ENCODE results near the gene KRTAP29-1. TPM values are rescaled to one million over a fixed set of nuclear protein-coding genes. Genes with fewer than 3 reads are reported as not detected.
"Not testable (repeated sequence)": the region's sequence is repeated elsewhere in the genome, so short reads cannot be mapped to it uniquely, and the experiment has no call there.

KRTAP29-1 gene
- polyA plus RNA-seq, 1 donor = not detected

- no CpG with 5 or more reads among the region's 2 CpGs for WGBS (ENCODE audit: insufficient coverage, low lambda C conversion rate)
- H3K27me3 ChIP-seq (ENCODE audit: control insufficient read depth, insufficient read depth, low read length) = peaks cover 7% of the 10 kb centered on the region
- no peak for DNase-seq
These were observed 37.6 kb downstream of the KRTAP29-1 start, which contains the start of gene KRTAP9-6 for GRCh38 chr17:41265078-41265477. KRTAP9-6 (plus strand) TSS chr17:41265378; CDS start chr17:41265378, 0 bp downstream.

DNA sequence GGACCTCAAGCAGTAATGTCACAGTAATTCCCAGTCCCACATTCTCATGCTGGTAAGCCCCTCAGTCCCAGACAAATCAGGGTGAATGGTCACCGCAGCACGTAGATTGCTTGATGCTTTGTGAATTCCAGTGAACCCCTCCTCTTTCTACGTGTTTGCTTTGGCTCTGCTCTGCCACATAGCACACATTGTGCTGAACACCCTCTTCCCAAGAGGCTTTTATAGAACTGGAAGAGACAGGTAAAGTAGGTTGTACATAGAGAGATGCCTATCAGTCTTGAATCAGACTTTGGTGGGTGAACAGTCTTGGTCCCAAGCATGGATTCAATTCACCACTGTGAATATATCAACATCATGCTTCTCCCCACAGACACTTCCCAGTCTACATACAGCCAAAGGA lies 38.1 kb downstream of the KRTAP29-1 start:
- WGBS (ENCODE audit: insufficient coverage, low lambda C conversion rate) = no CpG with 5 or more reads among the region's 3 CpGs
- Histone ChIP-seq H3K36me3 (ENCODE audit: control insufficient read depth, insufficient read depth, low read length) (no peaks in the 10 kb centered on the region), H3K9me3 (ENCODE audit: control insufficient read depth, low read depth, low read length) (no peaks in the 10 kb centered on the region), H3K27me3 (ENCODE audit: control insufficient read depth, insufficient read depth, low read length) (peaks cover 7% of the 10 kb centered on the region), H3K4me1 (ENCODE audit: control insufficient read depth, insufficient read depth, low read length) (no peaks in the 10 kb centered on the region), H3K27ac (ENCODE audit: low read length) (no peak overlapping the region), H3K4me3 (ENCODE audit: low read length) (no peak overlapping the region)
- no peak for DNase-seq

More at GRCh38 chr17:41265078-41265477, 37.6 kb downstream of the KRTAP29-1 start, which contains the start of gene KRTAP9-6:
- Histone ChIP-seq H3K9me3 (ENCODE audit: control insufficient read depth, low read depth, low read length) (no peaks in the 10 kb centered on the region), H3K36me3 (ENCODE audit: control insufficient read depth, insufficient read depth, low read length) (no peaks in the 10 kb centered on the region), H3K27ac (ENCODE audit: low read length) (no peak within 1 kb of the TSS), H3K4me3 (ENCODE audit: low read length) (no peak within 1 kb of the TSS), H3K4me1 (ENCODE audit: control insufficient read depth, insufficient read depth, low read length) (no peaks in the 10 kb centered on the region)

GRCh38 chr17:41263212-41263611 lies 39.4 kb downstream of the KRTAP29-1 start:
- DNase-seq = no peak
- Histone ChIP-seq H3K27me3 (ENCODE audit: control insufficient read depth, insufficient read depth, low read length) (peaks cover 7% of the 10 kb centered on the region), H3K4me3 (ENCODE audit: low read length) (no peak overlapping the region), H3K9me3 (ENCODE audit: control insufficient read depth, low read depth, low read length) (no peaks in the 10 kb centered on the region), H3K4me1 (ENCODE audit: control insufficient read depth, insufficient read depth, low read length) (no peaks in the 10 kb centered on the region), H3K36me3 (ENCODE audit: control insufficient read depth, insufficient read depth, low read length) (no peaks in the 10 kb centered on the region), H3K27ac (ENCODE audit: low read length) (no peak overlapping the region)
- WGBS (ENCODE audit: insufficient coverage, low lambda C conversion rate) = no CpG with 5 or more reads among the region's 2 CpGs

GRCh38 chr17:41258406-41258805 lies 44.2 kb downstream of the KRTAP29-1 start:
- H3K9me3 ChIP-seq (ENCODE audit: control insufficient read depth, low read depth, low read length) = no peaks in the 10 kb centered on the region

DNA sequence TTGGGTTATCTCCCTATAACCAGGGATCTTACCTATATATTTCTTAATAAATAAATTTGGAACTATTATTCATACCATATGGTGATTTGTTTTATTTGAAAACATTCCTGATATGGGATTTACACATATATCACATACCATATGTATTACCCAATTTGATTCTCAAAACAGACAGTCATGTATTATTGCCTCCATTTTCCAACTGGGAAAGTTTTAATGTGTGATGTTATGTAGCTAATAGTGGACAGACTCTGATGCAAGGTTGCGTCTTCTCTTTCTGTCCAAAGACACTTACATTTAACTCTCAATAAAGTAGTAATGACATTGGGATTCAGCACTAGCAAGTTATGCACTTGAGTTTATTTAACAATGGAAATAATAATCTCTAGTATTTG lies 46.4 kb downstream of the KRTAP29-1 start:
- no peak for DNase-seq
- Histone ChIP-seq H3K27me3 (ENCODE audit: control insufficient read depth, insufficient read depth, low read length) (peaks cover 15% of the 10 kb centered on the region), H3K4me3 (ENCODE audit: low read length) (no peak overlapping the region), H3K27ac (ENCODE audit: low read length) (no peak overlapping the region), H3K4me1 (ENCODE audit: control insufficient read depth, insufficient read depth, low read length) (no peaks in the 10 kb centered on the region), H3K36me3 (ENCODE audit: control insufficient read depth, insufficient read depth, low read length) (no peaks in the 10 kb centered on the region), H3K9me3 (ENCODE audit: control insufficient read depth, low read depth, low read length) (no peaks in the 10 kb centered on the region)
- WGBS (ENCODE audit: insufficient coverage, low lambda C conversion rate) = no CpG with 5 or more reads among the region's 1 CpG

More at GRCh38 chr17:41258406-41258805, 44.2 kb downstream of the KRTAP29-1 start:
- Histone ChIP-seq H3K4me1 (ENCODE audit: control insufficient read depth, insufficient read depth, low read length) (no peaks in the 10 kb centered on the region), H3K27me3 (ENCODE audit: control insufficient read depth, insufficient read depth, low read length) (peaks cover 11% of the 10 kb centered on the region), H3K36me3 (ENCODE audit: control insufficient read depth, insufficient read depth, low read length) (no peaks in the 10 kb centered on the region), H3K4me3 (ENCODE audit: low read length) (no peak overlapping the region), H3K27ac (ENCODE audit: low read length) (no peak overlapping the region)
- DNase-seq = no peak

- not testable (repeated sequence) for H3K36me3 ChIP-seq (ENCODE audit: control insufficient read depth, insufficient read depth, low read length); H3K4me3 ChIP-seq (ENCODE audit: low read length); H3K9me3 ChIP-seq (ENCODE audit: control insufficient read depth, low read depth, low read length); H3K27ac ChIP-seq (ENCODE audit: low read length); DNase-seq; H3K4me1 ChIP-seq (ENCODE audit: control insufficient read depth, insufficient read depth, low read length)
- WGBS (ENCODE audit: insufficient coverage, low lambda C conversion rate) = no CpG with 5 or more reads among the region's 5 CpGs
- H3K27me3 ChIP-seq (ENCODE audit: control insufficient read depth, insufficient read depth, low read length) = peaks cover 18% of the 10 kb centered on the region
These were observed 47.0 kb downstream of the KRTAP29-1 start, which contains the start of gene KRTAP9-9 for GRCh38 chr17:41255381-41256290. KRTAP9-9 (plus strand) TSS chr17:41255384.

- Histone ChIP-seq H3K27ac (ENCODE audit: low read length) (no peak overlapping the region), H3K4me1 (ENCODE audit: control insufficient read depth, insufficient read depth, low read length) (no peaks in the 10 kb centered on the region), H3K4me3 (ENCODE audit: low read length) (no peak overlapping the region), H3K9me3 (ENCODE audit: control insufficient read depth, low read depth, low read length) (no peaks in the 10 kb centered on the region), H3K36me3 (ENCODE audit: control insufficient read depth, insufficient read depth, low read length) (no peaks in the 10 kb centered on the region), H3K27me3 (ENCODE audit: control insufficient read depth, insufficient read depth, low read length) (peaks cover 18% of the 10 kb centered on the region)
- no peak for DNase-seq
- no CpG with 5 or more reads among the region's 1 CpG for WGBS (ENCODE audit: insufficient coverage, low lambda C conversion rate)
These were observed 47.8 kb downstream of the KRTAP29-1 start for GRCh38 chr17:41254861-41255260.

Other genes starting within 250 kb of the KRTAP29-1 start
- gene KRTAP2-2, start 247.6 kb downstream of the KRTAP29-1 start, polyA plus RNA-seq = not detected
- not detected for gene KRTAP2-3, start 242.7 kb downstream of the KRTAP29-1 start, polyA plus RNA-seq
- not detected for gene KRTAP2-4, start 237.0 kb downstream of the KRTAP29-1 start, polyA plus RNA-seq
- not detected for gene KRTAP4-7, start 218.7 kb downstream of the KRTAP29-1 start, polyA plus RNA-seq
- not detected for gene KRTAP4-8, start 204.7 kb downstream of the KRTAP29-1 start, polyA plus RNA-seq
- gene KRTAP4-16, start 200.6 kb downstream of the KRTAP29-1 start, polyA plus RNA-seq = not detected
- not detected for gene KRTAP4-9, start 197.5 kb downstream of the KRTAP29-1 start, polyA plus RNA-seq
- gene KRTAP4-11, start 184.5 kb downstream of the KRTAP29-1 start, polyA plus RNA-seq = not detected
- not detected for gene KRTAP4-12, start 178.7 kb downstream of the KRTAP29-1 start, polyA plus RNA-seq
- gene KRTAP4-6, start 162.3 kb downstream of the KRTAP29-1 start, polyA plus RNA-seq = not detected
- not detected for gene KRTAP4-5, start 153.0 kb downstream of the KRTAP29-1 start, polyA plus RNA-seq
- not detected for gene KRTAP4-4, start 142.1 kb downstream of the KRTAP29-1 start, polyA plus RNA-seq
- gene KRTAP4-3, start 134.6 kb downstream of the KRTAP29-1 start, polyA plus RNA-seq = not detected
- not detected for gene KRTAP4-2, start 124.6 kb downstream of the KRTAP29-1 start, polyA plus RNA-seq
- not detected for gene KRTAP4-1, start 117.9 kb downstream of the KRTAP29-1 start, polyA plus RNA-seq
- not detected for gene KRTAP9-1, start 113.0 kb downstream of the KRTAP29-1 start, polyA plus RNA-seq
- gene KRTAP9-2, start 76.2 kb downstream of the KRTAP29-1 start, polyA plus RNA-seq = not detected
- gene KRTAP9-3, start 70.4 kb downstream of the KRTAP29-1 start, polyA plus RNA-seq = not detected
- not detected for gene KRTAP9-8, start 64.9 kb downstream of the KRTAP29-1 start, polyA plus RNA-seq
- not detected for gene KRTAP9-4, start 53.2 kb downstream of the KRTAP29-1 start, polyA plus RNA-seq
- gene KRTAP9-9, start 47.5 kb downstream of the KRTAP29-1 start, polyA plus RNA-seq = not detected
- gene KRTAP9-6, start 37.5 kb downstream of the KRTAP29-1 start, polyA plus RNA-seq = not detected
- gene KRTAP9-7, start 27.2 kb downstream of the KRTAP29-1 start, polyA plus RNA-seq = not detected
- not detected for gene KRTAP16-1, start 6.5 kb upstream of the KRTAP29-1 start, polyA plus RNA-seq
- 0.07 TPM for gene KRTAP17-1, start 12.9 kb upstream of the KRTAP29-1 start, polyA plus RNA-seq
- not detected for gene KRT33A, start 48.0 kb upstream of the KRTAP29-1 start, polyA plus RNA-seq
- not detected for gene KRT33B, start 67.0 kb upstream of the KRTAP29-1 start, polyA plus RNA-seq
- gene KRT34, start 79.5 kb upstream of the KRTAP29-1 start, polyA plus RNA-seq = not detected
- gene KRT31, start 94.8 kb upstream of the KRTAP29-1 start, polyA plus RNA-seq = not detected
- gene KRT37, start 121.7 kb upstream of the KRTAP29-1 start, polyA plus RNA-seq = not detected
- gene KRT38, start 138.1 kb upstream of the KRTAP29-1 start, polyA plus RNA-seq = not detected
- not detected for gene KRT32, start 164.5 kb upstream of the KRTAP29-1 start, polyA plus RNA-seq
- gene KRT35, start 178.3 kb upstream of the KRTAP29-1 start, polyA plus RNA-seq = not detected
- gene KRT36, start 187.1 kb upstream of the KRTAP29-1 start, polyA plus RNA-seq = 0.03 TPM
- gene KRT13, start 202.8 kb upstream of the KRTAP29-1 start, polyA plus RNA-seq = 0.94 TPM
- 0.79 TPM for gene KRT15, start 216.0 kb upstream of the KRTAP29-1 start, polyA plus RNA-seq
- 81.9 TPM for gene KRT19, start 225.5 kb upstream of the KRTAP29-1 start, polyA plus RNA-seq